Measurements from ENCODE around the gene FAM221B.

Gene FAM221B

DNA sequence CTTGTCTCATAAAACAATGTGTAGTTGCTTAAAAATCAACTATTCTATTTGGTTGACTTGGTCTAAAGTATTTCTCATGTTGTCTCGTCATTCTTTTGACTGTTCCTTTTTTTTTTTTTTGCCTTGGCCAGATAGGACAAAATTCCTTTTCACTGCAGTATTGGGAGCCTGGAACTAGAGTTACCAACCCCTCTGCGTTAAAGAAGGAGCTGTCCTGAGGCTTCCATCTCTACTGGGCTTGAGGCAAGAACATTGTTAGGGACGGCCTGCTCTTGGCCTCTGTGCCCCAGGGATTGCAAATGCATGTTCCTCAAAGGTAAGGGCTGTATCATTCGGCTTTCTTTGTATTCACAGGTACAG, 38.5 kb downstream of the FAM221B start:
- no peak for DNase-seq

DNA sequence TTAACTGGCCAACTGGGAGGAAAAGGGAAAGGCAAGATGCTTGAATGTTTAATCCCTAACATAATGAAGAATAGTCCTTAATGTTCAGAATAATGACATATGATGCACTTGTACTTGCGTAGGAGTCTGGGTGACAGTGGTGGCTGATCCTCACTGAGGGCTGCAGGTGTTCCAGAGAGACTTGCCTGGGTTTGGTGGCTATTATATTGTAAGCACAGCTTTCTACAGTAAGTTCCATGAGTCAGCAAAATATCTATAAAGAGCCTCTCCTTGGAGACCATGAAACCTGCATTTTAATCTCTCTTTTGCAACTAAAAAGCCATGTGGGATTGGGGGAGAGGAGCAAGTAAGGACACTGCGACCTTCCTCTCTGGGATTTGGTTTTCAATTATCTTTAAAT, 39.0 kb downstream of the FAM221B start:
- no peak for DNase-seq

DNA sequence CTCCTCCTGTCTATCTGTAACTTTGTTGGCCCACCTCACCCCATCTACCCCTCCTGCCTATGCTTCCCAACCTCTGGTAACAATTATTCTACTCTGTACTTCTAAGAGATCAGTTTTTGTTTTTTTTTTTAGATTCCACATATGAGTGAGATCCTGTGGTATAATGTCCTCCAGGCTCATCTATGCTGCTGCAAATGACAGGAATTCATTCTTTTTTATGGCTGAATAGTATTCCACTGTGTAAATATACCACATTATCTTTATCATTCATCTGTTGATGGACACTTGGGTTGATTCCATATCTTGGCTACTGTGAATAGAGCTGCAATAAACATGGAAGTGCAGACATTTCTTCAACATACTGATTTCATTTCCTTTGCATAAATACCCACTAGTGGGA, 45.1 kb downstream of the FAM221B start:
- no peak for DNase-seq

DNA sequence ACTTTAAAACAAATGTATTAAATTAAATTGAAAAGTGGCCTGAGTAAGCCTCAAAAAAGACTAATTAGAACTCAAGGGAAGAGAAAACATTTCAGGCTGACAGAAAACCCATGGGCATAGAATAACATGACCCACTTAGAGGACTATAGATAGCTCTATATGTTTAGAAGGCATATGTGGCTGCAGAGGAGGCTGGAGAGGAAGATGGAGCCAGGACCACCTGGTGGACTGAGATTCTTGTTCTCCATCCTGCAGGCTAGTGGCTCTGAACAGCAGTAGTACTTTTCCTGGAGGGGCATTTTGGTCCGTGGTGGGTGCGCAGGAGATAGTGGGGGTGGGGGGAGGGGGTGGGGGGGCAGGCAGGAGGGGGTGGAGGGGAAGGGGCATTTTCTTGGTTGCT, 47.5 kb downstream of the FAM221B start:
- DNase-seq: no peak

DNA sequence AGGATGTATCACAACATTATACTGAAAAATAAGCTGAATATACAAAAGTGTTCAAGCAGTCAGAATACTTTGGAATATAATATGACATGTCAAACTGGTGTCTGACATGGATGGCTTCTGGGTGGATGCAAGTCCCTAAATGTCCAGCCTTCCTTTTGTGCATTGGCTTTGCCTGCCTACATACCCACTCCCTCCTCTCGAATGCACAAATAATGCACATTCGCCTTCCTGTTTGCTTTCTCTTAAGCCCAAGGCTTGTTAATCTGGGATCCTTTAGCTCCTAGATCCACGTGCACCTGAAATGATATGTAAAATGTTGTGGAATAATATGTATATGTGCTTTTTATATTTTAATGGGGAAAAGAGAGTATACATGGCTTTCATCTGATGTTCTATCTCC, 50.0 kb downstream of the FAM221B start:
- no peak for DNase-seq

DNA sequence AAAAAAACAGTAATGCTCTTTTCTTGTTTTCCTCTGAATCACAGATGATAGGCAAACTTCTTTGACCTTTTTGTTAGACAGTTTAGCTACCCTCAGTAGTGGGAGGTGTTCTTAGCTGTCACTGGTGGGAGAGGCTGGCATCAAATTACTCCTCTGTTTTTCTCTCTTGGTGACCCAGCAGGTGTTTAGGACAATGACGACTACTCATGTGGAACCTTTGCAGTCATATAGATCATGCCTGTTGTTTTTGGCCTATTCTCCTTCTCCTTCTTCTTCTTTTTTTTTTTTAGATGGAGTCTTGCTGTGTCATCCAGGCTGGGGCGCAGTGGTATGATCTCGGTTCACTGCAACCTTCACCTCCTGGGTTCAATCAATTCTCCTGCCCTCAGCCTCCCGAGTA, 52.5 kb downstream of the FAM221B start:
- no peak for DNase-seq

DNA sequence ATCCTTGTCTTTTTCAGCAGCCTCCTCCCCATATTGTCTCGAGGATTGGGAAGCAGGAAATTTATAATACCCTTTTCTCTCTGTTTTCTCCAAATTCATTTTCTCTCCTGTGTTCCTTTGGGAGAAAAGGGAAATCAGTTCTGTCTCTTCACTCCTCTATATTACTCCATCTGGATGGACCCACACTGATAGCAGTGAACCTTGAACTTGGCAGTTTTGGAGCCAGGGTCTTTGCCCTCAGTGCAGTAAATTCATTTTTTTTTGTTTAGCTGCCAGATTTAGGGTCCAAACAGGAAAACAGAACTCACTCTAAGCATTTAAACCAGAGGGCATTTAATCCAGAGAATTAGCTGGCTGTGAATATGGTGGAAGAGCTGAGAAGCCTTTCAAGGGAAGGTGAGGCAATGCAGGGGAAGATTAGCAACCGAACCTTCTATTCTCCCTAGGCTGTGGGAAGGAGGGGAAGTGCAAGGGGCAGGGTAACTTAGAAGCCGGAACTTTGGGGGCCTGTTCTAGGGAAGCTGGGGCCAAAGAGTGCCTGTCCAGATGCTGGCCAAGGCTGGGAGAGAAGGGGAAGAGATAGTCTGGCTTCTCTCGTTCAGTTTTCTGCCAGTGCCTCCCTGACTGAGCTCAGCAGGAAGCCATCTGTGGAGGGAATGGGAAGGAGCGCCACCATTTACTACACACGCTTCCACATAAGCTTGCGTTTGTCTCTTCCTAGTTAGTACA, 53.5 kb downstream of the FAM221B start:
- no peak for DNase-seq

DNA sequence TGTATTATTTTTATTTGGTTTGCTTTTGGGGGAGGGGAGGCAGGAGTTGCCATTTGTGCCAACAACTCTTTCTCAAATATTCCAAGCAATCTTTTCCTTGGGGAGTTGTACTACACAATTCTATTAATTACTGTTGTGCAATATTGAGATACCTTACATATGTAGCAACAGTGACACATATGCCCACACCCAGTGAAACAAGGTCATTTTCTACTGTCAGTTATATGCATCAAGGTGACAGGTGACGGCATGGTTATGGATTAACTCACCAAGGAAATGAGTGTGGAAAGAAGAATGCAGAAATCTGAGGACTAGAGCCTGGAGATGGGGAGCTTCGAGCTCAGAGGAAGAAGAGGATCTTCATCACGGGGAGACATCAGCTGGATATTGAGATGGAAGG, 56.6 kb downstream of the FAM221B start:
- no peak for DNase-seq

DNA sequence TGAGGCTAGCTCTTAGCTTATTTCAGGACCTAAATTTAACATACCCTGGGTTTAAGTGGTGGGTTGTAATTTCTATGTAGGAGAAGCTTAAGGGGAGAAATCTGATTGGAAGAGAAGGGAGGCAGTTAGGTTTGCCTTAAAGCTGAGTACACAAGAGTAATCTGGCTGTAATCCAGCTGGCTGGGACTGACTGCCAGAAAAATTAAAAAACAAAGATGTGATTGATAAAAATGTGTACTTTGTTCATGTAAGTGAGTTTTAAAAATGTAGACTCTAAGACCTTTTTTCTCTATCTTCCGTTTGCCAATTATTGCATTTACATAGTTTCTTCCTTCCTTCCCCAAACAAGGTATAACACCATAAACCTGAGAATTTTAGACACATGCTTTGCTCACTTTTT, 57.0 kb downstream of the FAM221B start:
- no peak for DNase-seq

DNA sequence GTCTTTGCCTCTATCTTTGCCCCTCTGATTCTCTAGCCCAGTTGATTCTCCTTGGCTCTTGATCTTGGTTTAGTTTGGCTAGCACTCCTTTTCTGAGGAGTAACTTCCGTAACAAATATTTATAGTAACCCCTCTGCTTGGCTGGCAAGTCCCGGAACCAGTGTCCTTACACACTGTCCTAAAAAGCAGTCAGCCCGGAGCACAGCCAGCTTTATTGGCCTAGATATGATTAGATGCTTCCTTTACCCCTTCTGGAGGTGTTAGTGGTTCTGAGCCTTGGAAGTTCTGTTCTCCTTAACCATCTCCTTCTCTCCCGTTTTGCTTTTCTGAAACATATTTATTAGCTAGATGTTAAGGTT, 57.5 kb downstream of the FAM221B start:
- DNase-seq: no peak

DNA sequence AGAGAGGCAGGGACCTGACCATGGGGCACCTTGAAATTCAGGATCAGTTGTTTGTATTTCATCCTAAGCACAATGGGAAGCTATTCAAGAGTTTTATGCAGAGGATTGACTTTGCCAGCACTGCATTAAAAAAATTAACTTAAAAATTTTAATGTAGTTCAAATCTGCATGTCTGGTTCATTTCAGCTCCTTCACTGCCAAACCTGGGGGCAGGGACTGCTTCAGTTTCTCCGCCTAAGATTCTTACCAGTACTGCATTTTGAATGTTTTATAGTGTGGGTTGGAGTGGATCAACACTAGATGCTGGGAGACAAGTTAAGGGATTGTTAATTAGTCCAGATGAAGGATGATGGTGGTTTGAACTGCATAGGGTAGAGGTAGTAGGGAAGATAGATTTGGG, 58.8 kb downstream of the FAM221B start:
- no peak for DNase-seq

DNA sequence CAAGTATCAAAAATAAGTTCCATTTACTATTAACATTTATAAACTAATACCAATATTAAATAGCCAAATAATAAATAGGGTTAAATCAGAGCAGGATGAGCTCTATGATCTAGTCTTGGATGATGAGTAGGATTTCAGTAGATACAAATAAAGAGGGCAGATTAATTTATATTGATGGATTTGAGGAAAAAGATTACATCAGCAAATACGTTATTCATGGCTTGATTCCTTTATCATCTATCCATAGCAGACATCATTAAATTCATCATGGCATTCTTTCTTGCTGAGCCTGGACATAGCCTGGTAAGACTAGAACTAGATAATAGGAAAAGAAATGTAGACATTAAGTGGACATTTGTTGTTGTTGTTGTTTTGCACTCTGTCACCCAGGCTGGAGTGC, 61.1 kb downstream of the FAM221B start:
- no peak for DNase-seq

DNA sequence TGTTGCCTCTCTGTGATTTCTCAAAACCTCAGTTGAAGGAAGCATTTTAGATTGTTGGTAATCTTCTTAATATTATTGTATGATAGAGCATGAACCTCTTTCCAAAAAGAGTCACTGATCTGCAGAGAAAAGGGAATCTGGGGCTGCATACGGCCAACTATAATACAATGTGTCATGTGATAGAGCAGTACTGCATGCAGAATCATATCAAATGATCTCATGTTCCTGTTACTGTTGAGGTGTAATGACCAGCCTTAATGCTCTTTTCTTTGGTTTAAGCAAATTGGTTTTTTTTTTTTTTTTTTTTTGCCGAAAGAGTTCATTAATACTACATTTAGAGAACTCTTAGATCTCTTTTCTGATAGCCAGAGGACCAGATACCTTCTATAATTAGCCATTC, 61.5 kb downstream of the FAM221B start:
- DNase-seq: no peak
